CD8-positive, alpha-beta memory T cell (primary cell): ENCODE measurements around the gene ITSN1. TPM values are rescaled to one million over a fixed set of nuclear protein-coding genes. Genes with fewer than 3 reads are reported as not detected.
"Not testable (repeated sequence)": the region's sequence is repeated elsewhere in the genome, so short reads cannot be mapped to it uniquely, and the experiment has no call there.

Experiments used
- CTCF ChIA-PET: fragments of 350-600 bp; sonication (Branson Sonifier 250); formaldehyde crosslinking; loops from one replicate; lab custom pipeline; 2021; ENCODE audit warnings: antibody characterized with exemption; lab: Charles Lee
- POLR2A ChIA-PET: fragments of 350-600 bp; sonication (Branson Sonifier 250); formaldehyde crosslinking; loops from one replicate; lab custom pipeline; 2021; ENCODE audit warnings: antibody characterized with exemption; lab: Charles Lee
- DNase-seq, 5 donors: peaks; one replicate each; pipeline versions ENCODE4 v3.0.0 to v3.0.0-alpha.2; 2020 to 2022; ENCODE audit warnings: mixed read lengths in 1 of 5
- H3K27ac ChIP-seq: one replicate; pipeline ENCODE4 v1.7.0; 2013; ENCODE audit warnings: low read depth, mild to moderate bottlenecking, low read length, moderate library complexity
- H3K27me3 ChIP-seq: 2 replicates; pipeline ENCODE4 v1.7.0; 2013; ENCODE audit warnings: low read length, mild to moderate bottlenecking; ENCODE audit not compliant: insufficient read depth, poor library complexity, severe bottlenecking
- H3K36me3 ChIP-seq: 2 replicates; pipeline ENCODE4 v1.7.0; 2013; ENCODE audit warnings: mild to moderate bottlenecking, low read length, moderate library complexity; ENCODE audit not compliant: insufficient read depth
- H3K4me1 ChIP-seq: 2 replicates; pipeline ENCODE4 v1.7.0; 2013; ENCODE audit warnings: mild to moderate bottlenecking, low read length, moderate library complexity; ENCODE audit not compliant: insufficient read depth
- H3K4me3 ChIP-seq: 2 replicates; pipeline ENCODE4 v1.7.0; 2013; ENCODE audit warnings: mild to moderate bottlenecking, low read length
- H3K9me3 ChIP-seq: 2 replicates; pipeline ENCODE4 v1.7.0; 2013; ENCODE audit warnings: mild to moderate bottlenecking, low read length
- H3K27ac Mint-ChIP-seq, 8 donors: one replicate each; pipeline ENCODE4 v1.8.0; 2020 to 2021; ENCODE audit warnings: mixed read lengths in 8 of 8, mild to moderate bottlenecking in 6 of 8, inconsistent platforms in 3 of 8, moderate library complexity in 3 of 8
- H3K27me3 Mint-ChIP-seq, 2 donors: one replicate each; pipeline ENCODE4 v1.8.0; 2020 to 2021; ENCODE audit warnings: mixed read lengths in 2 of 2, mild to moderate bottlenecking in 1 of 2, moderate library complexity in 1 of 2
- H3K36me3 Mint-ChIP-seq, 3 donors: one replicate each; pipeline ENCODE4 v1.8.0; 2020 to 2021; ENCODE audit warnings: mixed read lengths in 3 of 3, inconsistent platforms in 1 of 3, mild to moderate bottlenecking in 1 of 3
- H3K4me1 Mint-ChIP-seq, 3 donors: one replicate each; pipeline ENCODE4 v1.8.0; 2020 to 2021; ENCODE audit warnings: mixed read lengths in 3 of 3, inconsistent platforms in 1 of 3, mild to moderate bottlenecking in 1 of 3
- H3K4me3 Mint-ChIP-seq, 7 donors: one replicate each; pipeline ENCODE4 v1.8.0; 2020 to 2021; ENCODE audit warnings: mixed read lengths in 7 of 7, mild to moderate bottlenecking in 6 of 7, moderate library complexity in 4 of 7, inconsistent platforms in 2 of 7
- H3K9me3 Mint-ChIP-seq, 5 donors: one replicate each; pipeline ENCODE4 v1.8.0; 2020 to 2022; ENCODE audit warnings: mixed read lengths in 5 of 5, mild to moderate bottlenecking in 3 of 5, moderate library complexity in 2 of 5, inconsistent platforms in 1 of 5
- polyA plus RNA-seq: library from polyadenylated mRNA; unstranded; fragments of 300-500 nt; fragmentation: Illumina TruSeq; gene quantifications from one replicate; pipeline ENCODE4 v1.2.3, GENCODE V29; 2021
- total RNA-seq, 2 experiments: library from RNA; stranded (reverse); gene quantifications; one replicate each; pipeline ENCODE4 v1.2.3, GENCODE V29; 2021

ITSN1 gene
- total and polyA plus RNA-seq, 3 experiments from 2014 or later, result 2.7 to 5.5 (median 4.9) TPM

- Mint-ChIP-seq H3K36me3 (no peaks in the 10 kb centered on the region), H3K27me3 (peaks cover 10 to 27% of the 10 kb centered on the region in 2 donors), H3K27ac (no peak overlapping the region), H3K4me3 (no peak overlapping the region), H3K4me1 (peaks cover 1 to 7% (median 3%) of the 10 kb centered on the region in 3 donors), H3K9me3 (no peaks in the 10 kb centered on the region)
- DNase-seq, result no peak
- H3K36me3 ChIP-seq, result no peaks in the 10 kb centered on the region
- H3K27ac ChIP-seq, result no peak overlapping the region
- POLR2A ChIA-PET, result no interaction called here
- no peaks in the 10 kb centered on the region for H3K9me3 ChIP-seq
- H3K4me1 ChIP-seq, result no peaks in the 10 kb centered on the region
- no peaks in the 10 kb centered on the region for H3K27me3 ChIP-seq
- CTCF ChIA-PET, result no interaction called here
- no peak overlapping the region for H3K4me3 ChIP-seq
These were observed 223.8 kb downstream of the ITSN1 start for GRCh38 chr21:33865996-33866575.

- Mint-ChIP-seq H3K9me3 (no peaks in the 10 kb centered on the region), H3K27me3 (peaks cover 10 to 27% of the 10 kb centered on the region in 2 donors), H3K4me3 (no peak overlapping the region), H3K36me3 (no peaks in the 10 kb centered on the region), H3K27ac (no peak overlapping the region), H3K4me1 (peaks cover 1 to 7% (median 3%) of the 10 kb centered on the region in 3 donors)
- CTCF ChIA-PET, result no interaction called here
- Histone ChIP-seq H3K36me3 (no peaks in the 10 kb centered on the region), H3K9me3 (no peaks in the 10 kb centered on the region), H3K4me3 (no peak overlapping the region), H3K27ac (no peak overlapping the region), H3K27me3 (no peaks in the 10 kb centered on the region), H3K4me1 (no peaks in the 10 kb centered on the region)
- POLR2A ChIA-PET, result no interaction called here
- DNase-seq, result no peak
These were observed 224.5 kb downstream of the ITSN1 start for GRCh38 chr21:33866826-33867225.

GRCh38 chr21:33867868-33868267 is 225.6 kb downstream of the ITSN1 start:
- POLR2A ChIA-PET, result not testable (repeated sequence)

GRCh38 chr21:33869873-33870272 is 227.6 kb downstream of the ITSN1 start:
- no peaks in the 10 kb centered on the region for H3K36me3 Mint-ChIP-seq
- peaks cover 10 to 23% of the 10 kb centered on the region in 2 donors for H3K27me3 Mint-ChIP-seq
- Histone ChIP-seq H3K36me3 (no peaks in the 10 kb centered on the region), H3K4me1 (no peaks in the 10 kb centered on the region), H3K27me3 (no peaks in the 10 kb centered on the region), H3K9me3 (no peaks in the 10 kb centered on the region), H3K27ac (no peak overlapping the region), H3K4me3 (no peak overlapping the region)
- ChIA-PET POLR2A (no interaction called here), CTCF (no interaction called here)
- DNase-seq, result no peak
- H3K27ac Mint-ChIP-seq, result no peak overlapping the region
- no peaks in the 10 kb centered on the region for H3K9me3 Mint-ChIP-seq
- H3K4me1 Mint-ChIP-seq, result peaks cover 1 to 7% (median 3%) of the 10 kb centered on the region in 3 donors
- no peak overlapping the region for H3K4me3 Mint-ChIP-seq

More at GRCh38 chr21:33867868-33868267, 225.6 kb downstream of the ITSN1 start:
- H3K36me3 ChIP-seq, H3K9me3 Mint-ChIP-seq, H3K9me3 ChIP-seq, H3K27ac ChIP-seq, DNase-seq, H3K4me3 ChIP-seq, H3K27me3 ChIP-seq, H3K4me1 Mint-ChIP-seq, H3K4me1 ChIP-seq, H3K36me3 Mint-ChIP-seq, CTCF ChIA-PET: not testable (repeated sequence)
- peaks cover 10 to 27% of the 10 kb centered on the region in 2 donors for H3K27me3 Mint-ChIP-seq
- H3K4me3 Mint-ChIP-seq, result peak overlapping the region in 5 of 7 donors; percentile 51 to 82 (median 61)
- peak overlapping the region in 1 of 8 donors; percentile 35 for H3K27ac Mint-ChIP-seq

GRCh38 chr21:33870768-33871167 is 228.5 kb downstream of the ITSN1 start:
- Histone ChIP-seq H3K36me3 (no peaks in the 10 kb centered on the region), H3K27ac (no peak overlapping the region), H3K9me3 (no peaks in the 10 kb centered on the region), H3K27me3 (no peaks in the 10 kb centered on the region), H3K4me3 (no peak overlapping the region), H3K4me1 (no peaks in the 10 kb centered on the region)
- Mint-ChIP-seq H3K4me3 (no peak overlapping the region), H3K9me3 (no peaks in the 10 kb centered on the region), H3K27ac (no peak overlapping the region), H3K27me3 (peaks cover 3 to 14% of the 10 kb centered on the region in 2 donors), H3K4me1 (peaks cover 1 to 7% (median 3%) of the 10 kb centered on the region in 3 donors), H3K36me3 (no peaks in the 10 kb centered on the region)
- CTCF ChIA-PET, result no interaction called here
- POLR2A ChIA-PET, result no interaction called here
- no peak for DNase-seq

- Mint-ChIP-seq H3K27me3 (peaks cover 2 to 11% of the 10 kb centered on the region in 2 donors), H3K36me3 (no peaks in the 10 kb centered on the region), H3K27ac (no peak overlapping the region), H3K9me3 (no peaks in the 10 kb centered on the region), H3K4me3 (no peak overlapping the region), H3K4me1 (peaks cover 1 to 7% (median 3%) of the 10 kb centered on the region in 3 donors)
- H3K36me3 ChIP-seq, result no peaks in the 10 kb centered on the region
- POLR2A ChIA-PET, result no interaction called here
- H3K4me1 ChIP-seq, result no peaks in the 10 kb centered on the region
- no peaks in the 10 kb centered on the region for H3K27me3 ChIP-seq
- no peak for DNase-seq
- no peaks in the 10 kb centered on the region for H3K9me3 ChIP-seq
- CTCF ChIA-PET, result no interaction called here
- no peak overlapping the region for H3K4me3 ChIP-seq
- no peak overlapping the region for H3K27ac ChIP-seq
These were observed 228.9 kb downstream of the ITSN1 start for GRCh38 chr21:33871171-33871570.

- Histone ChIP-seq H3K4me3 (no peak overlapping the region), H3K27ac (no peak overlapping the region), H3K9me3 (no peaks in the 10 kb centered on the region), H3K4me1 (no peaks in the 10 kb centered on the region), H3K27me3 (no peaks in the 10 kb centered on the region), H3K36me3 (no peaks in the 10 kb centered on the region)
- no peaks in the 10 kb centered on the region for H3K4me1 Mint-ChIP-seq
- H3K9me3 Mint-ChIP-seq, result no peaks in the 10 kb centered on the region
- H3K27me3 Mint-ChIP-seq, result peaks cover 0 to 3% of the 10 kb centered on the region in 2 donors
- H3K36me3 Mint-ChIP-seq, result no peaks in the 10 kb centered on the region
- peak overlapping the region in 1 of 8 donors; percentile 38 for H3K27ac Mint-ChIP-seq
- CTCF ChIA-PET, result no interaction called here
- POLR2A ChIA-PET, result no interaction called here
- no peak for DNase-seq
- no peak overlapping the region for H3K4me3 Mint-ChIP-seq
These were observed 230.7 kb downstream of the ITSN1 start for GRCh38 chr21:33872881-33873515.

- Mint-ChIP-seq H3K27me3 (peaks cover 2 to 3% of the 10 kb centered on the region in 2 donors), H3K4me3 (no peak overlapping the region), H3K9me3 (no peaks in the 10 kb centered on the region), H3K4me1 (no peaks in the 10 kb centered on the region), H3K27ac (no peak overlapping the region), H3K36me3 (no peaks in the 10 kb centered on the region)
- no peaks in the 10 kb centered on the region for H3K36me3 ChIP-seq
- H3K27me3 ChIP-seq, result no peaks in the 10 kb centered on the region
- no peak overlapping the region for H3K4me3 ChIP-seq
- POLR2A ChIA-PET, result no interaction called here
- CTCF ChIA-PET, result no interaction called here
- no peaks in the 10 kb centered on the region for H3K4me1 ChIP-seq
- no peaks in the 10 kb centered on the region for H3K9me3 ChIP-seq
- H3K27ac ChIP-seq, result no peak overlapping the region
- no peak for DNase-seq
These were observed 231.9 kb downstream of the ITSN1 start for GRCh38 chr21:33874161-33874560.
